NT2/D1 (cell line): ENCODE results near the gene TMX1.

ENCODE experiments used
- DNase-seq: peaks from one replicate; pipeline ENCODE4 v3.0.0-alpha.2; 2011; ENCODE audit warnings: low read depth, low spot score
- H3K27me3 ChIP-seq: 2 replicates; pipeline ENCODE4 v1.6.0; 2011; ENCODE audit warnings: mild to moderate bottlenecking; ENCODE audit not compliant: insufficient read length, insufficient read depth
- H3K36me3 ChIP-seq: 2 replicates; pipeline ENCODE4 v1.6.1; 2011; ENCODE audit warnings: mild to moderate bottlenecking, low read length, mixed read lengths; ENCODE audit not compliant: insufficient read depth, insufficient read length
- H3K4me1 ChIP-seq: 2 replicates; pipeline ENCODE4 v1.5.1; 2011; ENCODE audit not compliant: insufficient read depth, insufficient read length
- H3K4me3 ChIP-seq: 2 replicates; pipeline ENCODE4 v1.5.1; 2011; ENCODE audit warnings: low read depth; ENCODE audit not compliant: insufficient read length
- H3K9ac ChIP-seq: 2 replicates; pipeline ENCODE4 v1.6.0; 2011; ENCODE audit warnings: low read depth; ENCODE audit not compliant: insufficient read length
- H3K9me3 ChIP-seq: 2 replicates; pipeline ENCODE4 v1.5.1; 2011; ENCODE audit warnings: mild to moderate bottlenecking, low read length; ENCODE audit not compliant: insufficient read depth
- SUZ12 ChIP-seq: IDR thresholded peaks from 2 replicates; pipeline ENCODE4 v1.6.1; 2011; ENCODE audit not compliant: insufficient read length, insufficient read depth; ENCODE audit errors: extremely low read depth
- YY1 ChIP-seq: IDR thresholded peaks from 2 replicates; pipeline ENCODE4 v1.6.1; 2011; ENCODE audit not compliant: insufficient read length, insufficient read depth
- ZNF274 ChIP-seq: IDR thresholded peaks from 2 replicates; pipeline ENCODE4 v1.6.1; 2011; ENCODE audit warnings: mild to moderate bottlenecking, low read depth, low read length

The TMX1 gene

DNA sequence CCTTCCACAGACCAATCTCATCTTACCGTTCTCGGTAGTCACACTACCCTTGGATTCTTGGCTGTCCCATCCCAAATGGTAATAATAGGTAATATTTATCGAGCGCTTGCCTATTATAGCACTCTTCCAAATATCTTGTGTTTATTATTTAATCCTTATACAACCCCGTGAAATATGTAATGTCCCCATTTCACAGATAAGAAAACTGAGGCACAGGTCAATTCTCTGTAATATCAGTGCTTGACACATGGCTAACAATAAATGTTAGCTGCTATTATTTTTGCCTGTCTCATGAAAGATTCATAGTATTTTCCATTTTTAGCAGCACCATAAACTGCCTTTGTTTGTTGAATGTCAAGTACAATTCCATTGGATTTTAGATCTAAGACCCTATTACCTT is 4.5 kb downstream of the TMX1 start:
- Histone ChIP-seq H3K9ac (no peak overlapping the region), H3K4me3 (no peak overlapping the region), H3K36me3 (peaks cover 53% of the 10 kb centered on the region), H3K9me3 (no peaks in the 10 kb centered on the region), H3K27me3 (no peaks in the 10 kb centered on the region), H3K4me1 (peaks cover 2% of the 10 kb centered on the region)
- DNase-seq: no peak
- TF ChIP-seq YY1 (no peak), SUZ12 (no peak)

DNA sequence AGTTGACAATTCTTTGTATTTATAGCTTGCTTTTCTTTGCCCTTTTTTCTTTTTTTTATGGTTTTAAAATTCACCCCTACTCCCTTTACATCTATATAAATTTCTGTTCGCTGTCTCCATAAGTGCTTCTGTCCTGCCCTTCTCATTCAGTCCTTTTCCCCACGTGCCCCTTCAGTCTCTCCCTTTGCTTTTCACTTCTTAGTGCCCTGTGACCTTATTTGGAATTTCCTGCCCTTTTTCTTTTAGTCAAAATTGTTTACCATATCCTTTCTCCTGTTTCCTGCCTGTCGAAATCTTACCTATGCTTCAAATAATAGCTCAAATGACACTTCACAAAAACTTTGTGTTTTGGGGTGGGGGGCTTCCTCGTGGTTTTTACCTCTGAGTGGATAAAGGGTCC is 6.0 kb downstream of the TMX1 start:
- Histone ChIP-seq H3K9me3 (no peaks in the 10 kb centered on the region), H3K4me3 (no peak overlapping the region), H3K4me1 (peaks cover 2% of the 10 kb centered on the region), H3K27me3 (no peaks in the 10 kb centered on the region), H3K36me3 (peaks cover 61% of the 10 kb centered on the region), H3K9ac (no peak overlapping the region)
- no peak for DNase-seq
- TF ChIP-seq ZNF274 (no peak), YY1 (no peak)

- TF ChIP-seq SUZ12 (no peak), YY1 (no peak), ZNF274 (no peak)
- H3K27me3 ChIP-seq: no peaks in the 10 kb centered on the region
- no peak overlapping the region for H3K9ac ChIP-seq
- H3K4me1 ChIP-seq: peaks cover 2% of the 10 kb centered on the region
- H3K9me3 ChIP-seq: no peaks in the 10 kb centered on the region
- DNase-seq: no peak
- H3K36me3 ChIP-seq: peaks cover 76% of the 10 kb centered on the region
- no peak overlapping the region for H3K4me3 ChIP-seq
These were observed 8.3 kb downstream of the TMX1 start for GRCh38 chr14:51248016-51248987.

DNA sequence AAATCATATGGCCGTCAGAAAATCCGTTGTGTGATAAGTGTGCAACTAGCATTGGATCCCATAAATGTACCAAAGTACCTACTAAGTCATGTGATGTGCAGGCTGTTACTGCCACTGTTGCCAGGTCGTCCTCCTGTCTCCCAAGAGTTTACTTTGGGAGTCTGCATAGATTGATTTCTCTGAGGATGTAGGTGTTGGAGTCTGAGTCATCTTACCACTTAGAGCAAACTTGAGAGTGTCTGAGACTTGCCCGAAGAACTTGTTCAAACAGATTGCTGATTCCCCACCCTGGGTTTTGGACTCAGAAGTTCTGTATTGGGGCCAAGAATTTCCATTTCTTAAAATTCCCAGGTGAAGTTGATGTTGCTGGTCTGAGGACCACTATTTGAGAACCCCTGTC is 11.4 kb downstream of the TMX1 start:
- peaks cover 59% of the 10 kb centered on the region for H3K36me3 ChIP-seq

DNA sequence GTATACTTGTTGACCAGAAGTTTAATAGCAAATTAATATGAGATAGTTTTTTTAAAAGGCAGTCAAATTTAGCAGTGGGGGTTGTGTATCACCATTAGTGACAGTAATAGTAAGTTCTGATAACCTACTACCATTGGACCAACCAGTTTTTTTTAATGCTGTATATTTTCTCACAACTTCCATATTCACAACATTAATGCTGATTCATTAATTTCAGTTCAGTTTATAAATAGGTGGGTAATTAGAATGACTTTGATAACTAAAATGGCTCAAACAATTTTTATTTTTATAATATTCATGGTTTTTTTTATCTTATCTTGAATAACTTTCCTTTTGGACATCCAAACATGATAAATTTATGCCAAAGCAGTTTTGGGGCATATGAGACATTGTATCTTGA is 13.8 kb downstream of the TMX1 start:
- Histone ChIP-seq H3K9ac (no peak overlapping the region), H3K36me3 (peaks cover 49% of the 10 kb centered on the region), H3K4me3 (no peak overlapping the region), H3K9me3 (no peaks in the 10 kb centered on the region), H3K4me1 (no peaks in the 10 kb centered on the region), H3K27me3 (no peaks in the 10 kb centered on the region)
- no peak for DNase-seq
- no peak for TF ChIP-seq SUZ12
- TF ChIP-seq YY1: no peak
- no peak for TF ChIP-seq ZNF274

More for the DNA sequence above, 11.4 kb downstream of the TMX1 start:
- no peak for TF ChIP-seq SUZ12
- TF ChIP-seq YY1: no peak
- TF ChIP-seq ZNF274: no peak
- no peak overlapping the region for H3K4me3 ChIP-seq
- H3K9ac ChIP-seq: no peak overlapping the region
- DNase-seq: no peak
- H3K9me3 ChIP-seq: no peaks in the 10 kb centered on the region
- H3K4me1 ChIP-seq: no peaks in the 10 kb centered on the region
- no peaks in the 10 kb centered on the region for H3K27me3 ChIP-seq

- Histone ChIP-seq H3K9me3 (no peaks in the 10 kb centered on the region), H3K27me3 (no peaks in the 10 kb centered on the region), H3K4me1 (no peaks in the 10 kb centered on the region), H3K36me3 (peaks cover 19% of the 10 kb centered on the region), H3K4me3 (no peak overlapping the region), H3K9ac (no peak overlapping the region)
- TF ChIP-seq YY1 (no peak), ZNF274 (no peak), SUZ12 (no peak)
- no peak for DNase-seq
These were observed 18.2 kb downstream of the TMX1 start for GRCh38 chr14:51258280-51258679.

- Histone ChIP-seq H3K4me1 (no peaks in the 10 kb centered on the region), H3K27me3 (no peaks in the 10 kb centered on the region), H3K9ac (no peak overlapping the region), H3K4me3 (no peak overlapping the region), H3K9me3 (no peaks in the 10 kb centered on the region), H3K36me3 (peaks cover 16% of the 10 kb centered on the region)
- no peak for TF ChIP-seq ZNF274
- no peak for DNase-seq
These were observed 18.7 kb downstream of the TMX1 start for GRCh38 chr14:51258788-51259187.
